ENCODE measurements around the gene RASSF3. TPM values are rescaled to one million over a fixed set of nuclear protein-coding genes. Genes with fewer than 3 reads are reported as not detected.
A peak's percentile ranks its signal among the peaks of the same experiment; 100 is the strongest.

Gene RASSF3
- total RNA-seq, 3 donors from 2014 or later, result 88.0 to 331 (median 90.2) TPM

DNA sequence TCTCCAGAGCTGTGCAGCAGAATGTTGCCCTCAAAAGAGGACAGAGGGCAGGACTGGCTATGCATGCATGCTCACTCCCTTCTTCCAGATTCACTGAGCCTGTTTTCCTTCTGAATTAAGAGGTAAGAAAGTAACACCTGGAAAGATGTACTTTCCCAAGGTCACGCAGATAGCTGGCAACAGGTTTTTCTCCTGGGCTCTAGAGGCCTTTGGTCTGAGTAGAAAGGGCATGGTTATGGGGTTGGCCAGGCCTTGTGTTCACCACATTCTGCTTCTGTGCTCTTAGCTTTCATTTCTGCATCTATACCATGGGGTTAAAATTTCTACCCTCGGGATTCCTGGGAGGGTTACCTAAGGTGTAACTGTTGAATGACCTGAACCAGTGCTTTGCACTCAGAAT lies 57.5 kb downstream of the RASSF3 start:
- Histone ChIP-seq H3K9me3 (no peaks in the 10 kb centered on the region), H3K4me3 (no peak overlapping the region), H3K4me1 (ENCODE audit: low read depth) (peaks cover 61% of the 10 kb centered on the region), H3K36me3 (ENCODE audit: low read depth) (no peaks in the 10 kb centered on the region)
- no peak for TF ChIP-seq CTCF (IDR thresholded peaks at IDR 0.05)
- intact Hi-C loops (cut with DNase I, micrococcal nuclease), result no loop called here
- DNase-seq, result no peak
- no peak for ATAC-seq

DNA sequence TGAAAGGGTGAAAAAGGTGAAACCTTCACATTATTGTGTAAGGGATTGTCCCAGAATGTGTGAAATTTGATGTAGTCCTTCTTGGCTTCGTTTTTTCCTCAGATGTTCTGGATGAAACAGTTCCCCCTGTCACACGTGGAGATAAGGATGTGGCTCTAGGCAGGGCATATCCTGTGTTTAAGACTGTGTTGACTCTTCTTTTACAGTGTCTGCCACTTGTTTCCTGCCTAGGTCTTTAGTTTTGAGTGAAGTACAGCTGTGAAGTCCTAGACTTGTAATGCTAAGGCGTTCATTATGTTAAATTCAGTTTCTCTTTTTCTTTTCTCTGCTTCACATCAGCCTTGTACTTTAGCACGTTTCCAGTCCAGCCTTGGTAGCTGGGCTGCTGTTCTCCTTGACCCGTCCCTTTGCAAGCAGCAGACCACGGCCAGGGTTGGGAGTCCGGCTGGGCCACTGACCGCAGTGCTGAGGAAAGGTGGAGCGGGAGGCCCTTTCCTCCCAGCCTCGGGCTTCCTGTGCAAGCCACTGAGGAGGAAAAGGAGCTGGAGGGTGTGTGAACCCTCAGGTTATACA lies 59.1 kb downstream of the RASSF3 start:
- Histone ChIP-seq H3K9me3 (no peaks in the 10 kb centered on the region), H3K4me1 (ENCODE audit: low read depth) (peaks cover 77% of the 10 kb centered on the region), H3K4me3 (no peak overlapping the region), H3K36me3 (ENCODE audit: low read depth) (no peaks in the 10 kb centered on the region)
- intact Hi-C loops (cut with DNase I, micrococcal nuclease), result no loop called here
- DNase-seq, result peak; percentile 50 to 78 (median 68)
- peak; percentile 59 for ATAC-seq
- TF ChIP-seq CTCF (IDR thresholded peaks at IDR 0.05), result no peak

GRCh38 chr12:64670019-64670418 lies 59.7 kb downstream of the RASSF3 start:
- Histone ChIP-seq H3K4me1 (ENCODE audit: low read depth) (peaks cover 84% of the 10 kb centered on the region), H3K36me3 (ENCODE audit: low read depth) (no peaks in the 10 kb centered on the region), H3K4me3 (no peak overlapping the region), H3K9me3 (no peaks in the 10 kb centered on the region)
- TF ChIP-seq CTCF (IDR thresholded peaks at IDR 0.05), result no peak
- DNase-seq, result no peak
- intact Hi-C loops (cut with DNase I, micrococcal nuclease), result no loop called here
- ATAC-seq, result no peak

DNA sequence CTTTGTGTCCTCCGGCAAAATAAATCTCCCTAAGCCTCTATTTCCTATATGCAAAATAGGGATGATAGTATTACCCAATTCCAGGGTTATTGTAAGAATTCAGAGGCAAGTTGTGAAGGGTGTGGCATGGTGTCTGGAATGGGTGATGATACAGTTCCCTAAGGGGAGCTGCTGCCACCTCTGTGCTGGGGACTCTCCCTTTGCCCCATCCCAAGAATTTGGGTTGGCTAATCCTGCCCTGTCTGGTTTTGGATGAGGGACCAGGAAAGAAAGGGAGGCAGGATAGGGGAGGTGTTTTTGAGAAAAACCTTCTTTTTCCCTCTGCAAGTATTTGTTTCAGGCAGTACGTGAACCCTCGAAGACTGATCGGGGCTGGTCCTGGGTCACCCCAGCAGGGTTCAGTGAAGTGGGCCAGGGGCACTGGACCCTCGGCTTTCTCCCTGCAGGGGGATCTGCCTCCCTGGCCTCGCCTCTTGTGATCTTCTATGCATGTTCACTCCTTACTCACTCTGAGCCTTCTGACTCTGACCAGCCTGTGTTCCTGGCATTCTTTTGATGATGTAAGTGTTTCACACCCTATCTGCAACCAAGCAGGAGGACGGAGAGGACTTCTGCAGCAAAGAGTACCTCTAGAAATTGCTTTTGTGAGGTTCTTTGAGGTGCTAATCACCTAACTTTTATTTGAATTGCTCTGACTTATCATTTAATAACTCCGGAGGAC lies 60.8 kb downstream of the RASSF3 start:
- peaks cover 85% of the 10 kb centered on the region for H3K4me1 ChIP-seq (ENCODE audit: low read depth)
- DNase-seq, result peak in 1 of 3 donors; percentile 47
- intact Hi-C loops (cut with DNase I, micrococcal nuclease), result no loop called here
- H3K36me3 ChIP-seq (ENCODE audit: low read depth), result no peaks in the 10 kb centered on the region
- no peak overlapping the region for H3K4me3 ChIP-seq
- TF ChIP-seq CTCF (IDR thresholded peaks at IDR 0.05), result no peak
- peak; percentile 58 for ATAC-seq
- no peaks in the 10 kb centered on the region for H3K9me3 ChIP-seq

- peak; percentile 2 for ATAC-seq
- H3K36me3 ChIP-seq (ENCODE audit: low read depth), result no peaks in the 10 kb centered on the region
- no peaks in the 10 kb centered on the region for H3K9me3 ChIP-seq
- H3K4me1 ChIP-seq (ENCODE audit: low read depth), result peaks cover 85% of the 10 kb centered on the region
- no peak for TF ChIP-seq CTCF (IDR thresholded peaks at IDR 0.05)
- intact Hi-C loops (cut with DNase I, micrococcal nuclease), result no loop called here
- H3K4me3 ChIP-seq, result no peak overlapping the region
- no peak for DNase-seq
These were observed 61.4 kb downstream of the RASSF3 start for GRCh38 chr12:64671681-64672080.
